Rectal smooth muscle tissue (tissue), 1 donor: ENCODE data around the gene PTCD1.

Experiments used
- H3K27ac ChIP-seq: one replicate; pipeline ENCODE4 v1.7.0; 2013; ENCODE audit warnings: low read depth, low read length, inconsistent platforms
- H3K27me3 ChIP-seq: one replicate; pipeline ENCODE4 v1.7.0; 2013; ENCODE audit warnings: low read length; ENCODE audit not compliant: control insufficient read depth, insufficient read depth
- H3K36me3 ChIP-seq: one replicate; pipeline ENCODE4 v1.7.0; 2013; ENCODE audit warnings: low read length; ENCODE audit not compliant: control insufficient read depth, insufficient read depth
- H3K4me1 ChIP-seq: one replicate; pipeline ENCODE4 v1.7.0; 2013; ENCODE audit warnings: low read length; ENCODE audit not compliant: control insufficient read depth, insufficient read depth
- H3K4me3 ChIP-seq: one replicate; pipeline ENCODE4 v1.7.0; 2013; ENCODE audit warnings: low read length
- H3K9ac ChIP-seq: one replicate; pipeline ENCODE4 v1.7.0; 2013; ENCODE audit warnings: low read length

PTCD1 gene

GRCh38 chr7:99398891-99399445, 39.6 kb downstream of the PTCD1 start:
- no peaks in the 10 kb centered on the region for H3K27me3 ChIP-seq
- H3K36me3 ChIP-seq: peaks cover 57% of the 10 kb centered on the region
- no peaks in the 10 kb centered on the region for H3K4me1 ChIP-seq
- no peak overlapping the region for H3K4me3 ChIP-seq
- no peak overlapping the region for H3K27ac ChIP-seq
- H3K9ac ChIP-seq: no peak overlapping the region

DNA sequence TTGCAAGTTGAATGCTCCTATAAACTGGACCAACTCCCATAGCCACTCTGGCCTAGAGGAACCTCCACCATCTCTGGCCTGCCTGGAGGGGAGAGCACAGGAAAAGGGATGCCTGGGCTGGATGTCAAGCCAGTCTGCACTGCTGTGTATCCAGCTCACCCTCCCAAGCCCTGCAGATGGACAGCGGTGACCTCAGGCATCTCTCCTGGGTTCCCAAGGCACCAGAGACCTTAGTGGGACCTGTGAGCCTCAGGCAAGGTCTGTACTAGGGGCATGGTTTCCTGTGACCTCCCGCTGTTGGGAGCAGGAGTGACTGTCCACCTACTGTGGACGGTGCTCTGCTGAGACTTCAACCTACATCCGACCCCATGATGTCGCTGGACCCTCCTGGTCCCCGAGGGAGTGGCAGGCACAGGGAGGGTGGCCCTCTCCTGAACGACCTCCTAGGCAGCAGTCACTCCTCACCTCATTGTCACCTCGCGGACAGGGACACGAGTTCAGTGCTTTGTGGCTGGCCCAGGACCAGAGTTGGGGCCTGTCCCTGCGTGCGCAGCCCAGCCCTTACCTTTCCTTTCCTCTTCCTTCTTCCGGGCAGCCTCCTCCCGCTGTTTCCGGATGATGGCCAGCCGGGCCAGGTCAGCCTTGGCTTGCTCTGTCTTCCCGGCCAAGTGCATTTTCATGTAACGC, 41.2 kb downstream of the PTCD1 start:
- Histone ChIP-seq H3K27ac (no peak overlapping the region), H3K9ac (no peak overlapping the region), H3K4me3 (no peak overlapping the region), H3K27me3 (no peaks in the 10 kb centered on the region), H3K36me3 (peaks cover 47% of the 10 kb centered on the region), H3K4me1 (peaks cover 5% of the 10 kb centered on the region)

- Histone ChIP-seq H3K4me1 (peaks cover 5% of the 10 kb centered on the region), H3K4me3 (no peak overlapping the region), H3K9ac (no peak overlapping the region), H3K36me3 (peaks cover 47% of the 10 kb centered on the region), H3K27me3 (no peaks in the 10 kb centered on the region), H3K27ac (no peak overlapping the region)
These were observed 41.9 kb downstream of the PTCD1 start for GRCh38 chr7:99396418-99397296.

GRCh38 chr7:99395616-99396327, 42.8 kb downstream of the PTCD1 start:
- Histone ChIP-seq H3K27ac (no peak overlapping the region), H3K4me3 (no peak overlapping the region), H3K4me1 (peaks cover 5% of the 10 kb centered on the region), H3K27me3 (no peaks in the 10 kb centered on the region), H3K9ac (no peak overlapping the region), H3K36me3 (peaks cover 45% of the 10 kb centered on the region)

GRCh38 chr7:99394188-99394502, 44.5 kb downstream of the PTCD1 start:
- Histone ChIP-seq H3K36me3 (peaks cover 37% of the 10 kb centered on the region), H3K4me3 (no peak overlapping the region), H3K27me3 (no peaks in the 10 kb centered on the region), H3K9ac (no peak overlapping the region), H3K27ac (no peak overlapping the region), H3K4me1 (peaks cover 5% of the 10 kb centered on the region)

GRCh38 chr7:99393355-99394187, 45.0 kb downstream of the PTCD1 start:
- peaks cover 5% of the 10 kb centered on the region for H3K4me1 ChIP-seq
- H3K27me3 ChIP-seq: no peaks in the 10 kb centered on the region
- no peak overlapping the region for H3K9ac ChIP-seq
- peaks cover 33% of the 10 kb centered on the region for H3K36me3 ChIP-seq
- H3K27ac ChIP-seq: peak overlapping the region; percentile 48
- peak overlapping the region; percentile 81 for H3K4me3 ChIP-seq

DNA sequence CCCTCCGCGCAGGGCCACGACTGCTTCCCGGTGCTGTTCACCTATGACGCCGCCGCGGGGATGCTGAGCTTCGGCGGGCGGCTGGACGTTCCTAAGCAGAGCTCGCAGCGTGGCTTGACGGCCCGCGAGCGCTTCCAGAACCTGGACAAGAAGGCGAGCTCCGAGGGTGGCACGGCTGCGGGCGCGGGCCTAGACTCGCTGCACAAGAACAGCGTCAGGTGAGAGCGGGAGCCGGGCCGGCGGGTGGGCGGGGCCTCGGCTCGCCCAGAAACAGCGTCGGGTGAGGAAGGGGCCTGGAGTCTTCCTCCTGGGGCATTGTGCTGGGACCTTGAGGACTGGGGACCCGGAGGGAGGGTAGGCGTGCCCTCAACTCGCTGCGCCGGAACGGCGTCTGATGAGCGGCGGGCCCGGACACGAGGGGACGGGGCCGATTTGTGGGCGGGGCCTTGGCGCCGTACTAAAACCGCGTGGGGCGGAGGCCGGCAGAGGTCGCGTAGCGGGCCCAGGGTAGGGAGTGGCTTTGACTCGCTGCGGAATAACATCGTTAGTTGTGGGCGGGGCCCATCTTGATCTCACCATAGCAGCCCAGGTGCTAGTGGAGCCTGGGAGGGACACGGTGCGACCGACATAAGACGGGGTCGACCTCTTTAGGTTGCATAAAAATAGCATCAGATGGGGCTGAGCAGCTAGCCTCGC, 45.8 kb downstream of the PTCD1 start:
- Histone ChIP-seq H3K27ac (peak overlapping the region; percentile 48), H3K27me3 (no peaks in the 10 kb centered on the region), H3K4me3 (peak overlapping the region; percentile 81), H3K9ac (no peak overlapping the region), H3K36me3 (peaks cover 35% of the 10 kb centered on the region), H3K4me1 (peaks cover 5% of the 10 kb centered on the region)

GRCh38 chr7:99392046-99392445, 46.6 kb downstream of the PTCD1 start:
- Histone ChIP-seq H3K36me3 (peaks cover 28% of the 10 kb centered on the region), H3K9ac (no peak overlapping the region), H3K27ac (no peak overlapping the region), H3K27me3 (no peaks in the 10 kb centered on the region), H3K4me3 (peak overlapping the region; percentile 81), H3K4me1 (peaks cover 5% of the 10 kb centered on the region)

DNA sequence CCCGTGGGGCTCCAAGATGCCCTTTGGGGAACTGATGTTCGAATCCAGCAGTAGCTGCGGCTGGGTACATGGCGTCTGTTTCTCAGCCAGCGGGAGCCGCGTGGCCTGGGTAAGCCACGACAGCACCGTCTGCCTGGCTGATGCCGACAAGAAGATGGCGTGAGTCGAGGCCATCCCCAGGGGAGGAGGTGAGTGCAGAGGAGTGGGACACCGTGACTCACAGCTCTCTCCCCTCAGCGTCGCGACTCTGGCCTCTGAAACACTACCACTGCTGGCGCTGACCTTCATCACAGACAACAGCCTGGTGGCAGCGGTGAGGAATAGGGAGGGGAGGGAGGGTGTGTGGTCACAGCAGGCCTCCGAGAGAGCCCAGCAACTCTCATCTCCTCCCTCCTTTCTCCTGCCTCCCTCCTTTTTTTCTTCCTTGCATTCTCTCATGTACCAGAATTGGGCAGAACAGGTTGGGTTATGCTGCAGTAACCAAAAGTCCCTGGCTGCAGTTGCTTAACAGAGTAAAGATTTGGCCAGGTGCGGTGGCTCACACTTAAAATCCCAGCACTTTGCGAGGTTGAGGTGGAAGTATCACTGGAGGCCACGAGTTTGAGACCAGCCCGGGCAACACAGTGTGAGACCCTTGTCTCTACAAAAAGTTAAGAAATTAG, 47.5 kb downstream of the PTCD1 start:
- H3K27me3 ChIP-seq: no peaks in the 10 kb centered on the region
- H3K4me3 ChIP-seq: no peak overlapping the region
- no peak overlapping the region for H3K9ac ChIP-seq
- peaks cover 5% of the 10 kb centered on the region for H3K4me1 ChIP-seq
- no peak overlapping the region for H3K27ac ChIP-seq
- peaks cover 32% of the 10 kb centered on the region for H3K36me3 ChIP-seq

DNA sequence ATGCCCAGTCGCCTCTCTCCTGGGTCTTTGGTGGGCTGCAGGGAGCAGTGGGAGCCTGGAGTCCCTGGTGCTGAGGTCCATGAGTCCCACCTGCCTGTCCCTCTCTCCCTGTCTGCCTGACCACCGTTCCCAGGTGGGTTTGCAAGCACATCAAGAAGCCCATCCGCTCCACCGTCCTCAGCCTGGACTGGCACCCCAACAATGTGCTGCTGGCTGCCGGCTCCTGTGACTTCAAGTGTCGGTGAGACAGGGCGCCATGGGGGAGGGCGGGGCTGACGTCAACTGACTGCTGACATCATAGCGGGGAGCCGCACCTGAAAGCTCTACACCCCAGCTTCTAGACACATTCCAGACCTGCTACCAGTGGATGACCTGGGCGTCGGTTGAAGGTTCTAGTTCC, 48.8 kb downstream of the PTCD1 start:
- Histone ChIP-seq H3K4me3 (no peak overlapping the region), H3K36me3 (peaks cover 25% of the 10 kb centered on the region), H3K27me3 (no peaks in the 10 kb centered on the region), H3K4me1 (peaks cover 5% of the 10 kb centered on the region), H3K27ac (no peak overlapping the region), H3K9ac (no peak overlapping the region)

GRCh38 chr7:99387912-99388311, 50.7 kb downstream of the PTCD1 start:
- Histone ChIP-seq H3K27ac (no peak overlapping the region), H3K9ac (no peak overlapping the region), H3K27me3 (no peaks in the 10 kb centered on the region), H3K36me3 (peaks cover 21% of the 10 kb centered on the region), H3K4me1 (no peaks in the 10 kb centered on the region), H3K4me3 (no peak overlapping the region)
